Medulla oblongata (tissue), 1 donor: ENCODE data around the gene HSPA1A.

Experiments used
- DNase-seq: peaks from one replicate; pipeline ENCODE4 v3.0.0-alpha.2; 2015; ENCODE audit errors: extremely low spot score

Gene HSPA1A

GRCh38 chr6:31815025-31815838, at the start of gene HSPA1A, which contains the start of gene HSPA1L:
Gene HSPA1A (plus strand): TSS chr6:31815543. CDS start chr6:31815757, 214 bp downstream.
Gene HSPA1L (minus strand): TSS chr6:31815283. CDS start chr6:31811972, 3,311 bp downstream.
- DNase-seq: peak; percentile 99

GRCh38 chr6:31765559-31765909, 49.8 kb upstream of the HSPA1A start:
- no peak for DNase-seq

GRCh38 chr6:31765910-31766794, 49.2 kb upstream of the HSPA1A start:
- DNase-seq: no peak

- DNase-seq: no peak
Measured at GRCh38 chr6:31767096-31767645, 48.2 kb upstream of the HSPA1A start.

GRCh38 chr6:31768363-31769257, 46.7 kb upstream of the HSPA1A start:
- peak; percentile 59 for DNase-seq

GRCh38 chr6:31769684-31770371, 45.5 kb upstream of the HSPA1A start:
- DNase-seq: peak; percentile 40

- DNase-seq: no peak
Measured at GRCh38 chr6:31770860-31771259, 44.5 kb upstream of the HSPA1A start.

- DNase-seq: no peak
Measured at GRCh38 chr6:31771992-31772358, 43.4 kb upstream of the HSPA1A start.

GRCh38 chr6:31775184-31775583, 40.2 kb upstream of the HSPA1A start:
- DNase-seq: no peak

GRCh38 chr6:31775633-31776484, 39.5 kb upstream of the HSPA1A start:
- DNase-seq: no peak

GRCh38 chr6:31776485-31776988, 38.8 kb upstream of the HSPA1A start:
- no peak for DNase-seq

- DNase-seq: no peak
Measured at GRCh38 chr6:31776989-31777666, 38.2 kb upstream of the HSPA1A start, which contains the start of gene VWA7. Gene VWA7 (minus strand): TSS chr6:31777328. CDS start chr6:31776779, 549 bp downstream.

GRCh38 chr6:31777667-31778050, 37.7 kb upstream of the HSPA1A start:
- no peak for DNase-seq

GRCh38 chr6:31778193-31778592, 37.1 kb upstream of the HSPA1A start:
- DNase-seq: no peak

- no peak for DNase-seq
Measured at GRCh38 chr6:31778999-31779885, 36.1 kb upstream of the HSPA1A start.

- no peak for DNase-seq
Measured at GRCh38 chr6:31779908-31780307, 35.4 kb upstream of the HSPA1A start.

GRCh38 chr6:31780507-31781243, 34.7 kb upstream of the HSPA1A start:
- no peak for DNase-seq
